Epithelial cell of esophagus (primary cell): ENCODE data around the gene SNX32.
"Not testable (repeated sequence)": the region's sequence is repeated elsewhere in the genome, so short reads cannot be mapped to it uniquely, and the experiment has no call there.

ENCODE experiments used
- DNase-seq: peaks from one replicate; pipeline ENCODE4 v3.0.0; 2010; ENCODE audit warnings: low read depth
- H3K4me3 ChIP-seq: 2 replicates; pipeline ENCODE4 v1.5.1; 2011; ENCODE audit warnings: mild to moderate bottlenecking, low read length, control low read depth
- CTCF ChIP-seq: IDR thresholded peaks from 2 replicates; pipeline ENCODE4 v1.5.1; 2011; ENCODE audit warnings: low read depth, mild to moderate bottlenecking, low read length, control low read depth, inconsistent platforms; ENCODE audit not compliant: insufficient read depth; ENCODE audit errors: missing control alignments

The SNX32 gene

GRCh38 chr11:65842144-65842543 lies 8.4 kb downstream of the SNX32 start:
- DNase-seq, result peak; percentile 44
- H3K4me3 ChIP-seq, result no peak overlapping the region
- TF ChIP-seq CTCF, result no peak

GRCh38 chr11:65843811-65844210 lies 10.0 kb downstream of the SNX32 start:
- no peak for DNase-seq
- H3K4me3 ChIP-seq, result no peak overlapping the region
- no peak for TF ChIP-seq CTCF

- no peak overlapping the region for H3K4me3 ChIP-seq
- TF ChIP-seq CTCF, result no peak
- no peak for DNase-seq
Measured at GRCh38 chr11:65844231-65844872, 10.6 kb downstream of the SNX32 start.

GRCh38 chr11:65847746-65848145 lies 14.0 kb downstream of the SNX32 start:
- H3K4me3 ChIP-seq, result no peak overlapping the region
- TF ChIP-seq CTCF, result no peak
- no peak for DNase-seq

- not testable (repeated sequence) for DNase-seq, H3K4me3 ChIP-seq
Measured at GRCh38 chr11:65848693-65849092, 14.9 kb downstream of the SNX32 start.

- no peak for DNase-seq
- no peak for TF ChIP-seq CTCF
- H3K4me3 ChIP-seq, result no peak overlapping the region
Measured at GRCh38 chr11:65849366-65849765, 15.6 kb downstream of the SNX32 start.

GRCh38 chr11:65849771-65850216 lies 16.0 kb downstream of the SNX32 start:
- TF ChIP-seq CTCF, result no peak

More at GRCh38 chr11:65849771-65850216, 16.0 kb downstream of the SNX32 start:
- no peak overlapping the region for H3K4me3 ChIP-seq
- DNase-seq, result no peak
